Lung (tissue), 12 donors: ENCODE results near the gene MEF2D. TPM values are rescaled to one million over a fixed set of nuclear protein-coding genes. Genes with fewer than 3 reads are reported as not detected.

ENCODE experiments used
- ATAC-seq: fragments of 200-7000 bp; cut with Tn5 transposase; one replicate; pipeline ENCODE4 v1.9.1; 2020; ENCODE audit warnings: moderate number of reproducible peaks; ENCODE audit not compliant: insufficient read depth, low FRiP score
- DNase-seq, 3 donors: peaks; one replicate each; pipeline ENCODE4 v3.0.0-alpha.2; 2013 to 2017
- H3K27ac ChIP-seq, 2 donors: one replicate each; pipeline ENCODE4 v1.5.1; 2013; ENCODE audit warnings: mild to moderate bottlenecking in 2 of 2, moderate library complexity in 2 of 2, control low read depth in 1 of 2, inconsistent platforms in 1 of 2, low read depth in 1 of 2, low read length in 1 of 2
- H3K27me3 ChIP-seq, 3 donors: one replicate each; pipeline ENCODE4 v1.5.1; 2013; ENCODE audit warnings: low read length in 2 of 3; ENCODE audit not compliant: control insufficient read depth in 3 of 3, insufficient read depth in 3 of 3
- H3K36me3 ChIP-seq, 4 donors: one replicate each; pipeline ENCODE4 v1.5.1; 2013; ENCODE audit warnings: low read length in 4 of 4, mild to moderate bottlenecking in 1 of 4, moderate library complexity in 1 of 4; ENCODE audit not compliant: control insufficient read depth in 4 of 4, insufficient read depth in 4 of 4
- H3K4me1 ChIP-seq, 5 donors: one replicate each; pipeline ENCODE4 v1.5.1; 2013; ENCODE audit warnings: low read length in 5 of 5, mild to moderate bottlenecking in 2 of 5, moderate library complexity in 1 of 5; ENCODE audit not compliant: control insufficient read depth in 5 of 5, insufficient read depth in 5 of 5
- H3K4me3 ChIP-seq: one replicate; pipeline ENCODE4 v1.5.1; 2013; ENCODE audit warnings: mild to moderate bottlenecking, control low read depth, moderate library complexity
- H3K9ac ChIP-seq, 2 donors: one replicate each; pipeline ENCODE4 v1.5.1; 2013; ENCODE audit warnings: low read length in 2 of 2, control low read depth in 1 of 2; ENCODE audit not compliant: insufficient read depth in 1 of 2
- H3K9me3 ChIP-seq, 4 donors: one replicate each; pipeline ENCODE4 v1.5.1; 2013; ENCODE audit warnings: low read length in 3 of 4, mild to moderate bottlenecking in 1 of 4, moderate library complexity in 1 of 4; ENCODE audit not compliant: control insufficient read depth in 4 of 4, insufficient read depth in 3 of 4
- CTCF ChIP-seq: IDR thresholded peaks from 2 replicates; pipeline ENCODE4 v1.5.1; 2012; ENCODE audit warnings: mild to moderate bottlenecking; ENCODE audit errors: control extremely low read depth, extremely low read depth
- WGBS, 2 donors: extraction: QIAGEN DNeasy Blood & Tissue Kit; methylation state at CpG; one replicate each; pipeline ENCODE4 v1.1.7; 2013; 5-methylcytosine and 5-hydroxymethylcytosine counted together
- polyA plus RNA-seq, 2 donors: library from polyadenylated mRNA; stranded (reverse); fragments of 200-250 nt; gene quantifications; one replicate each; pipeline ENCODE4 v1.2.1, GENCODE V29; 2013
- total RNA-seq, 2 donors: library from RNA; depleted of rRNA in 1 of 2; stranded (reverse); fragments of >200 nt in 1 of 2; gene quantifications; one replicate each; pipeline ENCODE4 v1.2.1, GENCODE V29; 2014 to 2021
- donor health status: control.
- donor health status: control.
- donor health status: Bipolar disorder and iron deficiency.
- donor health status: healthy.
- donor health status: DM: yes; HTN: yes; CAD: no.

The MEF2D gene
- total and polyA plus RNA-seq, 4 donors, result 23.0 to 52.5 (median 23.1) TPM

GRCh38 chr1:156452907-156453306 is 47.7 kb downstream of the MEF2D start:
- 30 to 56% methylated on average over 1 of the region's 1 CpG for WGBS, 2 donors
- no peak for DNase-seq
- H3K9ac ChIP-seq, result no peak overlapping the region

GRCh38 chr1:156451505-156452160 is 48.9 kb downstream of the MEF2D start:
- Histone ChIP-seq H3K4me3 (no peak overlapping the region), H3K27ac (no peak overlapping the region), H3K36me3 (no peaks in the 10 kb centered on the region), H3K4me1 (no peaks in the 10 kb centered on the region), H3K9me3 (no peaks in the 10 kb centered on the region), H3K9ac (no peak overlapping the region), H3K27me3 (peaks cover 0 to 33% (median 5%) of the 10 kb centered on the region in 3 donors)
- no peak for TF ChIP-seq CTCF
- DNase-seq (no peak), ATAC-seq (no peak)
- WGBS, 2 donors, result 55 to 64% methylated on average over 5 of the region's 5 CpGs

More at GRCh38 chr1:156452907-156453306, 47.7 kb downstream of the MEF2D start:
- peaks cover 0 to 27% (median 5%) of the 10 kb centered on the region in 3 donors for H3K27me3 ChIP-seq
- TF ChIP-seq CTCF, result no peak
- H3K4me1 ChIP-seq, result peaks cover 0 to 6% (median 0%) of the 10 kb centered on the region in 5 donors
- no peaks in the 10 kb centered on the region for H3K36me3 ChIP-seq
- H3K4me3 ChIP-seq, result no peak overlapping the region
- no peak for ATAC-seq
- no peaks in the 10 kb centered on the region for H3K9me3 ChIP-seq
- H3K27ac ChIP-seq, result no peak overlapping the region

DNA sequence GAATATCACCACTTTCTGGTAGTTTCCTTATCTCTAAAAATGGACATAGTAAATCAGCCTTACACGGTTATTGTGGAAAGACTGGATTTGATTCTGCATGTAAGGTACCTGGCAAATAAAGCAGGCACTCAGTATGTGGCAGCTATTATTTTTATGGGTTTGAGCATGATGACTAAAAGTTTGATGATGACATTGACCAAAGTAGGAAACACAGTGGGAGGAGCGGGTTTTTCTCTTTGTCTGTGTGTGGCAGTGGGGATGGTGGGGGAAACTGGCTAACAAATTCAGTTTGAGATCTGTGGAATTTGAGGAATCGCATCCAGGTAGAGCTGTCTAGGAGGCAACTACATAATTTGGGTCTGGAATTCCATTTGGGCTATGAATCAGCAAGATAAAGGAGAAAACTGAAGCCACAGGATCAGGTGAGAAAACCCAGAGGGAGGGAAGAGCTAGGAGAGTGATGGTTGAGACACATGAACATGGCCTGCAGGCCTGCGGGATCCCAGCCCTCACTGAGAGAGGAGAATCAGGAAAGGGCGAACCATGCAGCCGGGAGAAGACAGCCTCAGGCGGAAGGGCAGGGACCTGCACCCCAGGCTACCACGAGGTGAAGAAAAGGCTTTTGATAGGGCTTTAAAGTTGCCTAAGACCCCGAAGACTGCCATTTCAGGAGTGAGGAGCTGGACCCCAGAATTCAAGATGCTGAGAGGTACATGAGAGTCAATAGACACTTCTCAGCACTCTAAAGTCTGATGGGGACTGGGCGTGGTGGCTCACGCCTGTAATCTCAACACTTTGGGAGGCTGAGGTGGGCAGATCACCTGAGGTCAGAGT is 52.2 kb downstream of the MEF2D start:
- H3K9me3 ChIP-seq, result no peaks in the 10 kb centered on the region
- H3K27ac ChIP-seq, result no peak overlapping the region
- DNase-seq, result no peak
- no peak overlapping the region for H3K9ac ChIP-seq
- no peaks in the 10 kb centered on the region for H3K4me1 ChIP-seq
- H3K36me3 ChIP-seq, result no peaks in the 10 kb centered on the region
- no peak for ATAC-seq
- peaks cover 4 to 53% (median 23%) of the 10 kb centered on the region in 3 donors for H3K27me3 ChIP-seq
- no peak for TF ChIP-seq CTCF
- WGBS, 2 donors, result 82 to 86% methylated on average over 11 of the region's 11 CpGs
- H3K4me3 ChIP-seq, result no peak overlapping the region
